Naive B cell (primary cell): ENCODE results near the gene ATP1B2. TPM values are rescaled to one million over a fixed set of nuclear protein-coding genes. Genes with fewer than 3 reads are reported as not detected.

Experiments
- ATAC-seq, 2 donors: fragments of 150-1000 bp; cut with Tn5 transposase; 2 replicates each; pipeline ENCODE4 v1.10.0; 2021; ENCODE audit warnings: low read depth in 2 of 2, mild to moderate bottlenecking in 2 of 2, moderate library complexity in 2 of 2
- DNase-seq: peaks from one replicate; pipeline ENCODE4 v3.0.0; 2022
- H3K27ac Mint-ChIP-seq, 6 donors: one replicate each; pipeline ENCODE4 v1.8.0; 2020 to 2022; ENCODE audit warnings: mild to moderate bottlenecking in 6 of 6, mixed read lengths in 6 of 6, moderate library complexity in 5 of 6, inconsistent platforms in 2 of 6
- H3K27me3 Mint-ChIP-seq, 3 donors: one replicate each; pipeline ENCODE4 v1.8.0; 2021 to 2022; ENCODE audit warnings: mixed read lengths in 3 of 3, mild to moderate bottlenecking in 1 of 3
- H3K36me3 Mint-ChIP-seq, 2 donors: one replicate each; pipeline ENCODE4 v1.8.0; 2020 to 2022; ENCODE audit warnings: mixed read lengths in 2 of 2, inconsistent platforms in 1 of 2, mild to moderate bottlenecking in 1 of 2
- H3K4me1 Mint-ChIP-seq, 3 donors: one replicate each; pipeline ENCODE4 v1.8.0; 2020 to 2022; ENCODE audit warnings: mixed read lengths in 3 of 3, inconsistent platforms in 1 of 3, mild to moderate bottlenecking in 1 of 3, moderate library complexity in 1 of 3
- H3K4me3 Mint-ChIP-seq, 8 donors: one replicate each; pipeline ENCODE4 v1.8.0; 2020 to 2022; ENCODE audit warnings: mild to moderate bottlenecking in 8 of 8, mixed read lengths in 8 of 8, moderate library complexity in 8 of 8, inconsistent platforms in 2 of 8
- H3K9me3 Mint-ChIP-seq, 7 donors: one replicate each; pipeline ENCODE4 v1.8.0; 2020 to 2022; ENCODE audit warnings: mixed read lengths in 7 of 7, mild to moderate bottlenecking in 5 of 7, inconsistent platforms in 2 of 7, moderate library complexity in 1 of 7
- polyA plus RNA-seq, 6 donors: library from polyadenylated mRNA; unstranded; fragments of 300-500 nt; fragmentation: Illumina TruSeq; gene quantifications; one replicate each; pipeline ENCODE4 v1.2.3, GENCODE V29; 2021; ENCODE audit warnings: low read depth in 6 of 6

Gene ATP1B2
- polyA plus RNA-seq, 6 donors from 2014 or later: 0.08 to 0.21 TPM; not detected in 4

DNA sequence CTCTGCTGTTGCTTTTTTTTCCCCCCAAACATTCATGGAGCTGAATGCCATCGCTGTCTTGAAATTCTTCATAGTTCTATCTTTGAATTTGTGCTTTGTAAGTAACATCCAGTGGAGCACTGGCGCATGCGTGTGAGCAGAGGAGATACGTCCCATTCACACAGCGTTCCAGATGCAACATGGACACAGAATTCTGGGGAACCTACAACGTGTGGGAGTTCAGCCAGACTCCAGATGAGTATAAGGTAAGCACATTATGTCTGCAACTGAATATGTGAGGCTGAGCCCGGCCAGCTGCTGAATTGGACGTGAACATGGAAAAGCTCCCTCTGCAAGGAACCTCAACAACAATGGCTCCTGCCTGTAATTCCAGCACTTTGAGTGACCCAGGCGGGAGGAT lies 4.3 kb upstream of the ATP1B2 start:
- peaks cover 0 to 4% (median 0%) of the 10 kb centered on the region in 7 donors for H3K9me3 Mint-ChIP-seq
- DNase-seq (no peak), ATAC-seq (no peak)
- peaks cover 10 to 44% (median 30%) of the 10 kb centered on the region in 3 donors for H3K27me3 Mint-ChIP-seq
- H3K36me3 Mint-ChIP-seq: no peaks in the 10 kb centered on the region
- H3K27ac Mint-ChIP-seq: no peak overlapping the region
- no peak overlapping the region for H3K4me3 Mint-ChIP-seq
- H3K4me1 Mint-ChIP-seq: peaks cover 22 to 27% (median 23%) of the 10 kb centered on the region in 3 donors

DNA sequence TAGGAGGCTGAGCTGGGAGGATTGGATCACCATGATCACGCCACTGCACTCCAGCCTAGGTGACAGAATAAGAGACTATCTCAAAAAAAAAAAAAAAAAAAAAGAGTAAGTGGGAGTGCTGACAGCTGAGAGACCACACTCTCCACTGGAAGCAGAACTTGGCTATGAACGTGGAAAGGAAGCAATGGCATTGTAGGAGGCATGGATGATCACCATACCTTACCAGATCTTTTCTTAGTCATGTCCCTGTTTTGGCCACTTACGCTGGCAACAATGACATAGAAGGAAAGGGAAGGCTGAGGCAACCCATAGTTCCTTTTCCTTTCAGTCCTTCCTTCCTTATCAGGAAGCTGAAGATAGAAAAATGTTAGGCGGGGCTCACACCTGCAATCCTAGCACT lies 3.7 kb upstream of the ATP1B2 start:
- Mint-ChIP-seq H3K4me3 (peak overlapping the region in 1 of 8 donors; percentile 40), H3K36me3 (no peaks in the 10 kb centered on the region), H3K27ac (no peak overlapping the region), H3K27me3 (peaks cover 10 to 48% (median 35%) of the 10 kb centered on the region in 3 donors), H3K9me3 (no peaks in the 10 kb centered on the region), H3K4me1 (peaks cover 23 to 27% (median 23%) of the 10 kb centered on the region in 3 donors)
- ATAC-seq: no peak
- DNase-seq: no peak

DNA sequence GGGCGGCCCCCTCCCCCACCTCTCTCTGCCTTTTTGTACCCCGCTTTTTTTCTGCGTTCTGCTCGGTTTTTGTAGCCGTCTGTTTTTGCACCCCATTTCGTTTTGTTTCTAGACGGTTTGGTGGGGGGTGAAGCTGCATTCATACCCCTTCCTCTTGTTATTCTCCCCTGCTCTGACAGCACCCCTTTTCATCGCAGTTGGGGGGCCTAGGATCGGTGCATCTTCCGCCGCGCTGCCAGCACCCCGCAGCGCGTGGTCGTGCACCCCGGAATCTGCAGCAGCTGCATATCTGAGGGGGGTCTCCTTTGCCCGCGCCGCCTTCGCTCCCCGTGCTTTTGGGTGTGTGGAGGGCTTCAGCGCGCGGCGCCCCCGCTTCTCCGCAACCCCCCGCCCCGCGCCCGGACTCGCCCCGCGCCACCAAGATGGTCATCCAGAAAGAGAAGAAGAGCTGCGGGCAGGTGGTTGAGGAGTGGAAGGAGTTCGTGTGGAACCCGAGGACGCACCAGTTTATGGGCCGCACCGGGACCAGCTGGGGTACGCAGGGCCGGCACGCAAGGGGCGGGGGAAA lies 455 bp downstream of the ATP1B2 start:
- H3K4me3 Mint-ChIP-seq: peak overlapping the region; percentile 82 to 96 (median 86)
- H3K36me3 Mint-ChIP-seq: no peaks in the 10 kb centered on the region
- peak overlapping the region in 2 of 6 donors; percentile 46 to 68 for H3K27ac Mint-ChIP-seq
- no peaks in the 10 kb centered on the region for H3K9me3 Mint-ChIP-seq
- ATAC-seq (peak in 1 of 2 donors; percentile 3), DNase-seq (no peak)
- peaks cover 21 to 65% (median 62%) of the 10 kb centered on the region in 3 donors for H3K27me3 Mint-ChIP-seq
- H3K4me1 Mint-ChIP-seq: peaks cover 17 to 22% (median 19%) of the 10 kb centered on the region in 3 donors

DNA sequence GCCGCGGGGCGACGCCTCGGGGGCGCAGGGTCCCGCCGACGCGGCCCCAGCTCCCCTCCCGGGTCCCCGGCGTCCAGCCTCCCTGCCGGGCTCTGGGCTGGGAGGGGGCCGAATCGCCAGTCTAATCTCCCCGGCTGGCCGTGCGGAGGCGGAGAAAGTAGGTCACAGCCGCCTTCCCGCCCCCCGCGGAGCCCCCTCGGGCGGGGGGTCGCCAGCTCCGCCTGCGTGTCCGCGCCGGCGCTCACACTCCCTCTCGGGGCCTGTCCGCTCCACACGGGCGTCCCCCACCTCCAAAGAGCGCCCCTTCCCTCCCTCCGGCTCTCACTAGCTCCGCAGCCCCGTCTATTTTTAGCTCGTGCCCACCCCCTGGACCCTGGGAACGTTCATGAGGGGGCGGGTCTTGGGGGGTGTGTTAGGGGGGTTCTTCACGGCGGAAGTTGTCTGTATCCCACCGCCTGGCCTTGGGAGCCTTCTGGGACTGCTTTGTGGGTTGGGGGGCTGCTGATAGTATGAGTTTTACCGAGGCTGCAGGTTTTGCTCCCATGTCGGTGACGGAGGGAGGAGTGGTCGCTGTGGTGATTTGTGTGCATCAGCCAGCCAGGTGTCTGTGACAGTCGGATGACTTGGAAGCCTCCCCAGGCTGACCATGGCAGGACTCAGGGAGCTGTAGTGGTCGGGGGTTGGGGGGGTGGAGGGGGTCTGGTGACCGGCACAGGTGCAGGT lies 1.1 kb downstream of the ATP1B2 start:
- H3K27ac Mint-ChIP-seq: peak overlapping the region in 1 of 6 donors; percentile 49
- peaks cover 17 to 22% (median 18%) of the 10 kb centered on the region in 3 donors for H3K4me1 Mint-ChIP-seq
- DNase-seq: no peak
- H3K27me3 Mint-ChIP-seq: peaks cover 21 to 58% (median 55%) of the 10 kb centered on the region in 3 donors
- no peaks in the 10 kb centered on the region for H3K9me3 Mint-ChIP-seq
- no peaks in the 10 kb centered on the region for H3K36me3 Mint-ChIP-seq
- H3K4me3 Mint-ChIP-seq: peak overlapping the region in 7 of 8 donors; percentile 39 to 90 (median 68)
- no peak for ATAC-seq

DNA sequence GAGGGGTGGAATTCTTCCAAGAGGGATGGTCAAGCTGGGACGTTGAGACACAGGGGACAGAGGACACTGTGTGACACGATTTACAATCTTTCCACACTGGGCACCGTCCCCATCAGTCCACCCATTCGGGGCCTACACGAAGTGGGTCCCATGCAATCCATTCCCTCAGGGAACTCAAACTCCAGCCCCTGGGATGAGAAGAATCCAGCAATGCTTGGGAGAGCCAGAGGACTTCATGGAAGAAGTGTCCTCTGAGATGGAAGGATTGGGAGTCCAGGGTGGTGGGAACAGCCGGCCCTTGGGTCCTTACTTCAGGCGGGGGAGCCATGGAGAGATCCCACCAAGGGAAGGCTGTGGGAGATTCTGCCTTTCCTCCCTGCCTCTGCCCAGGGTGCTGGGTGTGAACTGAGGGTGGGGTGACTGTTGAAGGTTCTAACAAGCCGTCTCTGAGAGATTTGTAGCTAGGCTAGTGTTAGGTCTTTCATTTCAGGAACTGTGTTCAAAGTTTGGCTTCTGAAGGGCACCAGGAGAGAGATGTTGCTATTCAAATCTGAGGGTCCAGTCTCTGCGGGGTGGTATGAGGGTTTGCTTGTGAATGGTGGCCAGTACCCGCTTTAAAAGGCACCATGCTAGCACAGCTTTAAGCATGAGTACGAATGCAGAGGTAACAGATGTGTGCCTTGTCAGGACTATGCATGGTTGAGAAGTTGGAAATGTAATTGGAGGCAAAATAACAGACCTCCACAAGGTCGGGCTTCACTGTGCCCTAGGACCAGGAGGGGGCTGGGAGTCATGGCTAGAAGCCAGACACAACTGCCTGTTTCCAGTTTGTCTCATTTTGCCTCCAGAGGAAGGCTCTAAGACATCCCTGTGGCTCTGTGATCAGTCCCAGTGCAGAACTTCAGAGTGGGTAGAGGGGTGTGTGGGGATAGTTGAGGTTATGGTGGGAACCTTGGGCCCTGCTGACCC lies 1.9 kb downstream of the ATP1B2 start:
- peaks cover 17 to 26% (median 18%) of the 10 kb centered on the region in 3 donors for H3K4me1 Mint-ChIP-seq
- no peaks in the 10 kb centered on the region for H3K9me3 Mint-ChIP-seq
- DNase-seq (no peak), ATAC-seq (no peak)
- peaks cover 21 to 57% (median 50%) of the 10 kb centered on the region in 3 donors for H3K27me3 Mint-ChIP-seq
- H3K27ac Mint-ChIP-seq: peak overlapping the region in 1 of 6 donors; percentile 49
- no peaks in the 10 kb centered on the region for H3K36me3 Mint-ChIP-seq
- H3K4me3 Mint-ChIP-seq: peak overlapping the region in 6 of 8 donors; percentile 37 to 90 (median 69)

DNA sequence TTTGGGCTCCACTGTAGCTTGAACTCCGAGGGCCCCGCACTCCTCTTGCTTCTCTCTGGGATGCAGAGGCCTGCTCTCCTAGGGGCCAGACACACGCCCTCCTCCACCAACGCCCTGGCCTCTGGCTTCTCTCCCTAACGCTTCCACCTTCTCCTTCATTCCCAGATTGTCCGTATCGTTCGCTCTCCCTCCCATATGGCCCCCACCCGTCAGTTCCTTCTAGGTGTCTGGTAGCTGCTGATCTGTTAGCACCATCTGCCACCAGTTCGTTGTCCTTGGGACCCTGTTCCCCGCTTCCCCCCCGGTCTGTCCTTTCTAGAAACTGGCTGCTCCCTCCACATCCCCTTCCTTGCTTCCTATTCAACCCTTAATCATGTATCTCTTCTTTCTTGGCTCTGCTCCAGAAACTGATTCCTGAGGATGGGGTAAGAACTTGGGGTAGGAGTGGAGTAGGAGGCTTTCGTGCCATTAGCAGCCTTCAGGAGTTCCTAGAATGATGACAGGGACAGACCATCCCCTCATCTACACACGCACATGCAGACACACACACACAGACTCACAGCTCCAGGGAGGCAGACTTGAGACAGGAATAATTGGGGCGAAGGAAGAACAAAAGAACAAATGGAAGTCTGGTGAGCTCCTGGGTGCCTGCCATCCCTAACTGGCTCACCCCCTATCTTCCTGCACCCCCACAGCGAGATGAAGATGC lies 4.3 kb downstream of the ATP1B2 start:
- Mint-ChIP-seq H3K27me3 (peaks cover 18 to 53% (median 38%) of the 10 kb centered on the region in 3 donors), H3K4me3 (peak overlapping the region in 1 of 8 donors; percentile 64), H3K27ac (peak overlapping the region in 2 of 6 donors; percentile 5 to 18), H3K4me1 (peaks cover 14 to 23% (median 14%) of the 10 kb centered on the region in 3 donors), H3K9me3 (no peaks in the 10 kb centered on the region), H3K36me3 (no peaks in the 10 kb centered on the region)
- DNase-seq (no peak), ATAC-seq (no peak)

DNA sequence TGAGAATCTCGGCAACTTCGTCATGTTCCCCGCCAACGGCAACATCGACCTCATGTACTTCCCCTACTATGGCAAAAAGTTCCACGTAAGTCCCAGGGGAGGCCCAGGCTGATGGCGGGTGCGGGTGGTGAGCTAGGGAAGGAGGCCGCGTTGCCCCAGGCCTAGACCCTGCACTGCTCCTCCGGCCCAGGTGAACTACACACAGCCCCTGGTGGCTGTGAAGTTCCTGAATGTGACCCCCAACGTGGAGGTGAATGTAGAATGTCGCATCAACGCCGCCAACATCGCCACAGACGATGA lies 4.8 kb downstream of the ATP1B2 start:
- Mint-ChIP-seq H3K36me3 (no peaks in the 10 kb centered on the region), H3K27me3 (peaks cover 13 to 48% (median 33%) of the 10 kb centered on the region in 3 donors), H3K4me3 (no peak overlapping the region), H3K4me1 (peaks cover 9 to 18% (median 9%) of the 10 kb centered on the region in 3 donors), H3K9me3 (no peaks in the 10 kb centered on the region), H3K27ac (no peak overlapping the region)
- peak in 1 of 2 donors; percentile 21 for ATAC-seq
- no peak for DNase-seq

DNA sequence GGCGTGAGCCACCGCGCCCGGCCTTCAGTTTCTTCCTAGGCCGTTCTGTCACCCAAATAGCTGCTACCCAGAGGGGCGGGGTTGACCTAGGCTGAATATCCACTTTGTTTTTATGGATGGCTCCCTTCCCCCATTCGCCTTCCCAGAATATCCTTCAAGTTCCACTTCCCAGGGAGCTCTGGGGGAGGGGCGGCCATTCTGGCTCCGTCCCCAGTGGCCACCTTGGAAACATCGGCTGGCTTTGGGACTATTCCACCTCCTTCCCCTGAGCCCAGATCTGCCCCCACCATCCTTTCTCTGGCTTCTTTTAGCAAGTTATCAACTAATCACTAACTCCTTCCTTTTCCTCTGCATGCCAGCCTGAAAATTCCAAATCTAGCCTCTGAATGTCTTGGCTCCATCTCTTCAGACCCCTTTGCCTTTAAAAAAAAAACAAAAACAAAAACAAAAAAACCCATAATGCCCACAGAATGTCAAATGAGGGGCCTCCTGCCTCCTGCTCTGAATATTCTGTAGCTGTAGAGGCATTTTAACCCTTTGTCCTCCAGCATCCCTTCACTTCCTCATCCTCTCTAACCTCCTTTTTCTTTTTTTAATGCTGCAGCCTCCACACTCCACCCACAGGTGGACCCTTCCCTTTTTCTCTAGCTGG lies 6.4 kb downstream of the ATP1B2 start:
- peaks cover 11 to 33% (median 18%) of the 10 kb centered on the region in 3 donors for H3K27me3 Mint-ChIP-seq
- H3K36me3 Mint-ChIP-seq: no peaks in the 10 kb centered on the region
- H3K4me3 Mint-ChIP-seq: no peak overlapping the region
- ATAC-seq: no peak
- H3K4me1 Mint-ChIP-seq: peaks cover 0 to 8% (median under 1%) of the 10 kb centered on the region in 3 donors
- H3K27ac Mint-ChIP-seq: peak overlapping the region in 1 of 6 donors; percentile 49
- H3K9me3 Mint-ChIP-seq: no peaks in the 10 kb centered on the region
- DNase-seq: no peak

DNA sequence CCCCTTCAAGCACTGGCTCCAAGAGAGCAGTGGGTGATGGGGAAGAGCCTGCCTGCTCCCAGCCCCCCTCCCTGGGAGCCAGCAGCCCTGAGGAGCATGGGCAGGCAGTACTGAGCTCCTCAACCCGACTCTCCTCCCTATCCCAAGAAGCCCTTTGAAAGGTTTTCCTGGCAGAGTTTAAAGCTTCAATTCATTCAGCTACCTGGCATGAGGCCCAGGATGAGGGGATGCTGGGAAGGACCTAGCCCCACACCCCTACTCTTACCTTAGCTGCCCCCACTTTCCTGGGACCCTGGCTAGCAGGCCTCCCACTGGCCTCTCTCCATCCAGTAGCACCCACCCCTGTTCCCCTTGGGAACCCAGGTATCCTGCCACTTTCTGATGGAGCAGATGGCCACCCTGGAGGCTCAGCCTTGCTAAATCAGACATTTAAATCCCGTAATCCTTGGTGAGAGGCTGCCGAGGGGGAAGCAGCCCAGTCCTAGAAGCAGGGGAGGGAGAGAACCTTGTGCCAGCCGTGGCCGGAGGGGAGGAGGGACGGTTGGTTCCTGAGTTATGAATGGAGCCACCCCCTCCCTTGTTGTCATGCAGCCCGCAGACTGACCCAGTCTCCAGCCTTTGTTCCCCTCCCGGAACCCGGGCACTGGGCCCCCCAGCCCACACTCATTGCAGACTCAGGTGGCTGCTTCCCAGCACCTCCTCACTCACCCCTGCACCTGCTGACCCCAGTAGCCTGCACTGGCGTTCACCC lies 17.1 kb downstream of the ATP1B2 start:
- Mint-ChIP-seq H3K27ac (peak overlapping the region in 1 of 6 donors; percentile 30), H3K4me1 (peaks cover 0 to 1% (median 0%) of the 10 kb centered on the region in 3 donors), H3K36me3 (peaks cover 4 to 11% of the 10 kb centered on the region in 2 donors), H3K9me3 (no peaks in the 10 kb centered on the region), H3K27me3 (no peaks in the 10 kb centered on the region), H3K4me3 (no peak overlapping the region)
- ATAC-seq (no peak), DNase-seq (no peak)

DNA sequence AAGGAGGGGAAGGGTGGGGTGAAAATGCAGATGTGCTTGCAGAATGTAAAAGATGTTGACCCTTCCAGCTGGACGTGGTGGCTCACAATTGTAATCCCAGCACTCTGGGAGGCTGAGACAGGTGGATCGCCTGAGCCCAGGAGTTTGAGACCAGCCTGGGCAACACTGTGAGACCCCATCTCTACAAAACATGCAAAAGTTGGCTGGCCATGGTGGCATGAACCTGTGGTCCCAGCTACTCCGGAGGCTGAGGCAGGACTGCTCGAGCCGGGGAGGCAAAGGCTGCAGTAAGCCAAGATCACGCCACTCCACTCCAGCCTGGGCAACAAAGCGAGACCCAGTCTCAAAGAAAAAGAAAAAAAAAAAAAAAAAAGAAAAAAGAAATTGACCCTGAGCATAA lies 17.8 kb downstream of the ATP1B2 start:
- DNase-seq: no peak
- Mint-ChIP-seq H3K4me3 (no peak overlapping the region), H3K27me3 (no peaks in the 10 kb centered on the region), H3K36me3 (peaks cover 9 to 16% of the 10 kb centered on the region in 2 donors), H3K4me1 (peaks cover 0 to 1% (median 0%) of the 10 kb centered on the region in 3 donors), H3K9me3 (peaks cover 0 to 5% (median under 1%) of the 10 kb centered on the region in 7 donors), H3K27ac (no peak overlapping the region)
- no peak for ATAC-seq

DNA sequence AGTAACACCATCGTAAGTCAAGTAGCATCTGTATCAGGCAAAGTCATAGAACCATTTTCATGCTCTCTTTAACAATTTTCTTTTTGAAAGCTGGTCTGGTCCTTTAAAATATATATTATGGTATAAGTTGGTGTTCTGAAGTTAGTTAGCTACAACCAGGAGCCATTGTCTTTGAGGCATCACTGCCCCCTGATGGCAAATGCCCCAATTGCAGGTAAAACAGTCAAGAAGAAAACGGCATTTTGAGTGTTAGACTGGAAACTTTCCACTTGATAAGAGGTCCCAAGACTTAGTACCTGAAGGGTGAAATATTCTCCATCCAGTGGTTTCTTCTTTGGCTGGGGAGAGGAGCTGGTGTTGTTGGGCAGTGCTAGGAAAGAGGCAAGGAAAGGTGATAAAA lies 22.5 kb downstream of the ATP1B2 start:
- Mint-ChIP-seq H3K36me3 (peaks cover 16 to 22% of the 10 kb centered on the region in 2 donors), H3K27me3 (no peaks in the 10 kb centered on the region), H3K4me1 (peaks cover 6 to 16% (median 10%) of the 10 kb centered on the region in 3 donors), H3K4me3 (no peak overlapping the region), H3K27ac (no peak overlapping the region), H3K9me3 (peaks cover 0 to 9% (median 5%) of the 10 kb centered on the region in 7 donors)
- ATAC-seq (no peak), DNase-seq (no peak)

DNA sequence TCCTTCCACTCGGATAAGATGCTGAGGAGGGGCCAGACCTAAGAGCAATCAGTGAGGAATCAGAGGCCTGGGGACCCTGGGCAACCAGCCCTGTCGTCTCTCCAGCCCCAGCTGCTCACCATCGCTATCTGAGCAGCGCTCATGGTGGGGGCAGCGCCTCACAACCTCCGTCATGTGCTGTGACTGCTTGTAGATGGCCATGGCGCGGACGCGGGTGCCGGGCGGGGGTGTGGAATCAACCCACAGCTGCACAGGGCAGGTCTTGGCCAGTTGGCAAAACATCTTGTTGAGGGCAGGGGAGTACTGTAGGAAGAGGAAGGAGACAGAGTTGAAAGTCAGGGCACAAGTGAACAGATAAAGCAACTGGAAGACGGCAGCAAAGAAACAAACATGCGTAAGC lies 24.2 kb downstream of the ATP1B2 start:
- Mint-ChIP-seq H3K27ac (no peak overlapping the region), H3K9me3 (peaks cover 0 to 9% (median 5%) of the 10 kb centered on the region in 7 donors), H3K36me3 (peaks cover 16 to 22% of the 10 kb centered on the region in 2 donors), H3K4me1 (peaks cover 13 to 19% (median 16%) of the 10 kb centered on the region in 3 donors), H3K27me3 (no peaks in the 10 kb centered on the region), H3K4me3 (peak overlapping the region in 1 of 8 donors; percentile 39)
- ATAC-seq (no peak), DNase-seq (no peak)
